Hepatic stellate cell (primary cell): Measurements from ENCODE around the gene TUBB4B.
"Not testable (repeated sequence)": the region's sequence is repeated elsewhere in the genome, so short reads cannot be mapped to it uniquely, and the experiment has no call there.

Experiments used
- DNase-seq: peaks from one replicate; pipeline ENCODE4 v3.0.0; 2011; ENCODE audit warnings: low spot score

Gene TUBB4B

GRCh38 chr9:137252555-137253506 lies 11.7 kb downstream of the TUBB4B start:
- no peak for DNase-seq

- no peak for DNase-seq
These were observed 12.9 kb downstream of the TUBB4B start for GRCh38 chr9:137253717-137254623.

- DNase-seq = peak; percentile 99
These were observed 13.7 kb downstream of the TUBB4B start, which contains the start of gene NELFB for GRCh38 chr9:137254624-137255447. Gene NELFB (plus strand): TSS chr9:137255327.

GRCh38 chr9:137255448-137256114 lies 14.5 kb downstream of the TUBB4B start:
- peak; percentile 61 for DNase-seq

GRCh38 chr9:137256362-137256761 lies 15.3 kb downstream of the TUBB4B start:
- no peak for DNase-seq

- DNase-seq = no peak
These were observed 15.8 kb downstream of the TUBB4B start for GRCh38 chr9:137256856-137257255.

GRCh38 chr9:137262173-137262908 lies 21.3 kb downstream of the TUBB4B start:
- not testable (repeated sequence) for DNase-seq

GRCh38 chr9:137262909-137263285 lies 21.8 kb downstream of the TUBB4B start:
- DNase-seq = no peak

GRCh38 chr9:137263506-137263905 lies 22.4 kb downstream of the TUBB4B start:
- DNase-seq = no peak

GRCh38 chr9:137264067-137264466 lies 23.0 kb downstream of the TUBB4B start:
- DNase-seq = no peak

- DNase-seq = no peak
These were observed 24.5 kb downstream of the TUBB4B start for GRCh38 chr9:137265496-137266161.

GRCh38 chr9:137266162-137266527 lies 25.1 kb downstream of the TUBB4B start:
- DNase-seq = no peak

- DNase-seq = no peak
These were observed 25.7 kb downstream of the TUBB4B start for GRCh38 chr9:137266585-137267453.

- peak; percentile 86 for DNase-seq
These were observed 26.9 kb downstream of the TUBB4B start for GRCh38 chr9:137267933-137268355.

- no peak for DNase-seq
These were observed 27.6 kb downstream of the TUBB4B start for GRCh38 chr9:137268538-137269201.

- DNase-seq = peak; percentile 89
These were observed 28.2 kb downstream of the TUBB4B start for GRCh38 chr9:137269231-137269772.

- no peak for DNase-seq
These were observed 30.0 kb downstream of the TUBB4B start for GRCh38 chr9:137270929-137271695.
